IMR-90 (cell line): Measurements from ENCODE around the gene GRIN2A. TPM values are rescaled to one million over a fixed set of nuclear protein-coding genes. Genes with fewer than 3 reads are reported as not detected.

Experiments
- ATAC-seq: fragments of 200-7000 bp; cut with Tn5 transposase; 2 replicates; pipeline ENCODE4 v1.9.1; 2020; ENCODE audit warnings: low read depth, mild to moderate bottlenecking, moderate library complexity
- BruUV-seq: library from RNA; stranded (reverse); fragments of 400-500 nt; replicated peaks from 2 replicates; lab custom pipeline; 2021; lab: Mats Ljungman, UMichigan
- CTCF ChIA-PET: fragments of 300-600 bp; formaldehyde crosslinking; extraction: SDS; loops from one replicate; lab custom pipeline; 2021; ENCODE audit warnings: antibody characterized with exemption; lab: Yijun Ruan, JAX
- POLR2A ChIA-PET: fragments of 300-600 bp; sonication (Branson Sonifier 250); formaldehyde crosslinking; loops from one replicate; lab custom pipeline; 2022; ENCODE audit warnings: antibody characterized with exemption; ENCODE audit not compliant: unreplicated experiment; lab: Charles Lee
- DNase-seq: peaks from one replicate; pipeline ENCODE4 v3.0.0; 2013
- H2AFZ ChIP-seq: replicated peaks from 2 replicates; pipeline ENCODE3; 2013; ENCODE audit warnings: low read length, mild to moderate bottlenecking; ENCODE audit not compliant: poor library complexity
- H2AK5ac ChIP-seq: 2 replicates; pipeline ENCODE4 v1.6.1; 2013; ENCODE audit warnings: low read depth, low read length, inconsistent platforms
- H2AK9ac ChIP-seq: replicated peaks from 2 replicates; pipeline ENCODE3; 2013; ENCODE audit warnings: mild to moderate bottlenecking, low read depth, low read length, moderate library complexity; ENCODE audit not compliant: poor library complexity
- H2BK120ac ChIP-seq: 2 replicates; pipeline ENCODE4 v1.6.1; 2013; ENCODE audit warnings: low read depth, low read length, inconsistent platforms
- H2BK15ac ChIP-seq: 3 replicates; pipeline ENCODE4 v1.6.1; 2013; ENCODE audit warnings: low read depth, low read length, inconsistent platforms
- H2BK20ac ChIP-seq: 2 replicates; pipeline ENCODE4 v1.6.1; 2013; ENCODE audit warnings: low read depth, mild to moderate bottlenecking, inconsistent platforms, low read length, moderate library complexity
- H2BK5ac ChIP-seq: 2 replicates; pipeline ENCODE4 v1.6.1; 2013; ENCODE audit warnings: mild to moderate bottlenecking, low read depth, low read length, inconsistent platforms; ENCODE audit not compliant: poor library complexity, severe bottlenecking
- H3K14ac ChIP-seq: replicated peaks from 2 replicates; pipeline ENCODE4 v1.6.1; 2013; ENCODE audit warnings: low read depth, low read length, inconsistent platforms
- H3K18ac ChIP-seq: 2 replicates; pipeline ENCODE4 v1.6.1; 2013; ENCODE audit warnings: low read depth, low read length, control low read depth
- H3K23ac ChIP-seq: 2 replicates; pipeline ENCODE4 v1.6.1; 2013; ENCODE audit warnings: low read depth, low read length, inconsistent platforms
- H3K27ac ChIP-seq: 2 replicates; pipeline ENCODE4 v1.5.1; 2013; ENCODE audit warnings: mild to moderate bottlenecking, control low read depth, low read length; ENCODE audit not compliant: insufficient read depth
- H3K27me3 ChIP-seq: 2 replicates; pipeline ENCODE4 v1.6.1; 2013; ENCODE audit warnings: low read length; ENCODE audit not compliant: control insufficient read depth, insufficient read depth
- H3K36me3 ChIP-seq: 2 replicates; pipeline ENCODE4 v1.6.1; 2013; ENCODE audit warnings: low read length, mixed read lengths; ENCODE audit not compliant: control insufficient read depth, insufficient read depth
- H3K4ac ChIP-seq: 2 replicates; pipeline ENCODE4 v1.6.1; 2013; ENCODE audit warnings: low read depth, low read length, inconsistent platforms
- H3K4me1 ChIP-seq: 2 replicates; pipeline ENCODE4 v1.6.1; 2013; ENCODE audit warnings: low read length, mixed read lengths; ENCODE audit not compliant: control insufficient read depth, insufficient read depth
- H3K4me2 ChIP-seq: 2 replicates; pipeline ENCODE4 v1.6.1; 2013; ENCODE audit warnings: low read depth, mild to moderate bottlenecking, control low read depth, low read length, moderate library complexity
- H3K4me3 ChIP-seq: 2 replicates; pipeline ENCODE4 v1.5.1; 2013; ENCODE audit warnings: low read depth, mild to moderate bottlenecking, control low read depth, low read length, moderate library complexity; ENCODE audit not compliant: insufficient read depth
- H3K56ac ChIP-seq: 2 replicates; pipeline ENCODE4 v1.6.1; 2013; ENCODE audit warnings: low read length, inconsistent platforms; ENCODE audit not compliant: insufficient read depth; ENCODE audit errors: extremely low read depth
- H3K79me1 ChIP-seq, 2 experiments: 2 replicates each; pipeline ENCODE4 v1.6.1; 2013; ENCODE audit warnings: low read length in 2 of 2, inconsistent platforms in 1 of 2, low read depth in 1 of 2
- H3K9ac ChIP-seq: 2 replicates; pipeline ENCODE4 v1.6.1; 2013; ENCODE audit warnings: low read depth, low read length, control low read depth
- H3K9me1 ChIP-seq: 2 replicates; pipeline ENCODE4 v1.6.1; 2013; ENCODE audit warnings: low read length, inconsistent platforms; ENCODE audit not compliant: insufficient read depth
- H3K9me3 ChIP-seq: 2 replicates; pipeline ENCODE4 v1.6.1; 2013; ENCODE audit warnings: low read length; ENCODE audit not compliant: control insufficient read depth, insufficient read depth
- H4K20me1 ChIP-seq: 2 replicates; pipeline ENCODE4 v1.6.1; 2013; ENCODE audit warnings: low read length, inconsistent platforms; ENCODE audit not compliant: insufficient read depth
- H4K5ac ChIP-seq: 2 replicates; pipeline ENCODE4 v1.6.1; 2013; ENCODE audit warnings: mild to moderate bottlenecking, low read depth, low read length, control low read depth
- H4K8ac ChIP-seq, 2 experiments: 2 replicates each; pipeline ENCODE4 v1.6.1; 2013; ENCODE audit warnings: low read depth in 2 of 2, low read length in 2 of 2, control low read depth in 1 of 2, inconsistent platforms in 1 of 2
- H4K91ac ChIP-seq: 2 replicates; pipeline ENCODE4 v1.6.1; 2013; ENCODE audit warnings: low read depth, low read length, inconsistent platforms; ENCODE audit not compliant: insufficient read depth
- BHLHE40 ChIP-seq: fragments of 150-350 bp; IDR thresholded peaks from 2 replicates; pipeline ENCODE4 v1.6.1; 2016; ENCODE audit warnings: mild to moderate bottlenecking, low read depth, low read length
- CEBPB ChIP-seq: IDR thresholded peaks from 2 replicates; pipeline ENCODE4 v1.6.1; 2012; ENCODE audit warnings: low read depth, low read length, improper control_type of control experiment
- CHD1 ChIP-seq: IDR thresholded peaks from 2 replicates; pipeline ENCODE4 v1.6.1; 2012; ENCODE audit warnings: low read depth, low read length, improper control_type of control experiment
- ELK1 ChIP-seq: fragments of 150-350 bp; IDR thresholded peaks from 2 replicates; pipeline ENCODE4 v1.6.1; 2016; ENCODE audit warnings: low read depth, mild to moderate bottlenecking, low read length, moderate library complexity, borderline replicate concordance
- FOS ChIP-seq: fragments of 150-350 bp; IDR thresholded peaks from 2 replicates; pipeline ENCODE4 v1.6.1; 2016; ENCODE audit warnings: low read depth, low read length
- MXI1 ChIP-seq: IDR thresholded peaks from 2 replicates; pipeline ENCODE4 v1.6.1; 2012; ENCODE audit warnings: low read depth, mild to moderate bottlenecking, low read length, moderate library complexity, borderline replicate concordance
- NFE2L2 ChIP-seq: fragments of 150-350 bp; IDR thresholded peaks from 2 replicates; pipeline ENCODE4 v1.6.1; 2016; ENCODE audit warnings: low read depth, mild to moderate bottlenecking, low read length
- POLR2A ChIP-seq: IDR thresholded peaks from 2 replicates; pipeline ENCODE4 v1.6.1; 2012; ENCODE audit warnings: mild to moderate bottlenecking, low read depth, low read length
- RAD21 ChIP-seq: IDR thresholded peaks from 2 replicates; pipeline ENCODE4 v1.6.1; 2012; ENCODE audit warnings: low read length, improper control_type of control experiment
- RCOR1 ChIP-seq: IDR thresholded peaks from 2 replicates; pipeline ENCODE4 v1.6.1; 2012; ENCODE audit warnings: mild to moderate bottlenecking, low read length, improper control_type of control experiment; ENCODE audit not compliant: insufficient replicate concordance
- RFX5 ChIP-seq: IDR thresholded peaks from 2 replicates; pipeline ENCODE4 v1.8.0; 2012; ENCODE audit warnings: low read depth, mild to moderate bottlenecking, low read length, moderate library complexity
- SMC3 ChIP-seq: fragments of 150-350 bp; IDR thresholded peaks from 2 replicates; pipeline ENCODE4 v1.6.1; 2016; ENCODE audit warnings: low read depth, mild to moderate bottlenecking, antibody characterized with exemption, low read length, moderate library complexity
- USF2 ChIP-seq: fragments of 150-350 bp; IDR thresholded peaks from 2 replicates; pipeline ENCODE4 v1.6.1; 2017; ENCODE audit warnings: mild to moderate bottlenecking, antibody characterized with exemption, low read length, low read depth
- WGBS, 2 experiments: methylation state at CpG; one replicate each; pipeline versions ENCODE4 v1.1.5 to v1.1.7; 2013; ENCODE audit warnings: missing lambda C conversion rate in 2 of 2; ENCODE audit not compliant: insufficient read length in 1 of 2; ENCODE audit errors: extremely low coverage in 2 of 2; 5-methylcytosine and 5-hydroxymethylcytosine counted together
- dilution Hi-C: fragments of 300-500 bp; cut with HindIII; formaldehyde crosslinking; loops from one replicate; pipeline ENCODE4 v1.14.3; 2018; ENCODE audit warnings: low sequenced_read_pairs; ENCODE audit not compliant: unreplicated experiment
- in situ Hi-C: fragments of 300-500 bp; cut with MboI; formaldehyde crosslinking; loops from 3 replicates; pipeline ENCODE4 v1.14.3; 2019; ENCODE audit warnings: low sequenced_read_pairs, inconsistent platforms, mixed read lengths
- intact Hi-C: fragments of 100-400 bp; cut with micrococcal nuclease; formaldehyde crosslinking; loops from 2 replicates; pipeline ENCODE4 v1.10.0; 2022
- polyA plus RNA-seq, 3 experiments: library from polyadenylated mRNA; depleted of rRNA; stranded (reverse); fragments of >200 nt; gene quantifications; 2 replicates each; pipeline ENCODE4 v1.2.3, GENCODE V29; 2012; ENCODE audit warnings: low replicate concordance in 1 of 3
- total RNA-seq: library from RNA; depleted of rRNA; stranded (reverse); fragments of >200 nt; gene quantifications from 2 replicates; pipeline ENCODE4 v1.2.3, GENCODE V29; 2012

The GRIN2A gene
- total and polyA plus RNA-seq, 2 of the 4 experiments (the other 2 are of a cell fraction), result under 0.01 TPM; not detected in 1

GRCh38 chr16:10026593-10026992, 155.6 kb downstream of the GRIN2A start:
- no peak overlapping the region for H3K9ac ChIP-seq
- H3K9me1 ChIP-seq, result no peaks in the 10 kb centered on the region
- H3K14ac ChIP-seq, result no peak overlapping the region
- no peak overlapping the region for H2BK20ac ChIP-seq
- dilution Hi-C loops, result no loop called here
- H3K23ac ChIP-seq, result no peak overlapping the region
- H4K20me1 ChIP-seq, result no peaks in the 10 kb centered on the region
- no peak overlapping the region for H4K8ac ChIP-seq
- WGBS, 2 experiments, result 8% methylated on average over 2 of the region's 5 CpGs; no CpG with 5 or more reads in 1 of the 2 experiments
- no peak overlapping the region for H2BK120ac ChIP-seq
- H2AK5ac ChIP-seq, result no peak overlapping the region
- no peak overlapping the region for H2BK5ac ChIP-seq
- no TSS peak for BruUV-seq
- ChIA-PET CTCF (no interaction called here), POLR2A (no interaction called here)
- H2AK9ac ChIP-seq, result no peak overlapping the region
- TF ChIP-seq BHLHE40, result no peak
- TF ChIP-seq ELK1, result no peak
- no peak for TF ChIP-seq POLR2A
- no peak for TF ChIP-seq CEBPB
- TF ChIP-seq NFE2L2, result no peak
- no peak for TF ChIP-seq FOS
- no peak for TF ChIP-seq CHD1
- TF ChIP-seq RAD21, result no peak
- TF ChIP-seq RCOR1, result no peak
- no peak for TF ChIP-seq USF2
- no peak for TF ChIP-seq MXI1
- no peak for TF ChIP-seq RFX5
- TF ChIP-seq SMC3, result no peak
- no peaks in the 10 kb centered on the region for H3K27me3 ChIP-seq
- H3K4me2 ChIP-seq, result no peak overlapping the region
- in situ Hi-C loops, result no loop called here
- H3K36me3 ChIP-seq, result no peaks in the 10 kb centered on the region
- no peak overlapping the region for H3K27ac ChIP-seq
- no peak for DNase-seq
- intact Hi-C loops, result no loop called here
- H3K4me1 ChIP-seq, result no peaks in the 10 kb centered on the region
- no peak overlapping the region for H4K91ac ChIP-seq
- H2AFZ ChIP-seq, result no peak overlapping the region
- H4K5ac ChIP-seq, result no peak overlapping the region
- no peak overlapping the region for H3K56ac ChIP-seq
- no peak overlapping the region for H3K4ac ChIP-seq
- no peak overlapping the region for H3K4me3 ChIP-seq
- ATAC-seq, result no peak
- no peak overlapping the region for H3K18ac ChIP-seq
- H2BK15ac ChIP-seq, result no peak overlapping the region
- peaks cover 12% of the 10 kb centered on the region for H3K9me3 ChIP-seq
- H3K79me1 ChIP-seq, result no peaks in the 10 kb centered on the region
